Sigmoid colon (tissue), 7 donors: ENCODE results near the gene NEO1. TPM values are rescaled to one million over a fixed set of nuclear protein-coding genes. Genes with fewer than 3 reads are reported as not detected.
"Not testable (repeated sequence)": the region's sequence is repeated elsewhere in the genome, so short reads cannot be mapped to it uniquely, and the experiment has no call there.

ENCODE experiments used
- DNase-seq: peaks from one replicate; pipeline ENCODE4 v3.0.0-alpha.2; 2019
- H3K27ac ChIP-seq, 4 donors: fragments of 200-600 bp; sonication (generic); one replicate each; pipeline ENCODE4 v1.5.1; 2016 to 2019; ENCODE audit warnings: mild to moderate bottlenecking in 1 of 4
- H3K27me3 ChIP-seq, 3 donors: fragments of 200-600 bp; sonication (generic); one replicate each; pipeline ENCODE4 v1.5.1; 2019; ENCODE audit warnings: mild to moderate bottlenecking in 1 of 3
- H3K36me3 ChIP-seq, 4 donors: fragments of 200-600 bp; sonication (generic); one replicate each; pipeline ENCODE4 v1.5.1; 2016 to 2019
- H3K4me1 ChIP-seq, 4 donors: fragments of 200-600 bp; sonication (generic); one replicate each; pipeline ENCODE4 v1.5.1; 2017 to 2019
- H3K4me3 ChIP-seq, 4 donors: fragments of 200-600 bp; sonication (generic); one replicate each; pipeline ENCODE4 v1.5.1; 2017 to 2019; ENCODE audit warnings: mild to moderate bottlenecking in 2 of 4, moderate library complexity in 1 of 4
- H3K9me3 ChIP-seq, 4 donors: fragments of 200-600 bp in 3 of 4; sonication (generic) in 3 of 4; one replicate each; pipeline versions ENCODE4 v1.5.1 to v1.6.1; 2013 to 2019
- CTCF ChIP-seq, 4 experiments: fragments of 450-650 bp in 3 of 4; fragments of 200-600 bp in 1 of 4; IDR thresholded peaks; one replicate each; pipeline ENCODE4 v1.5.1; 2016 to 2019; ENCODE audit warnings: antibody characterized with exemption in 4 of 4, mild to moderate bottlenecking in 3 of 4, moderate library complexity in 2 of 4
- EP300 ChIP-seq, 4 donors: sonication (generic); formaldehyde crosslinking; IDR thresholded peaks; one replicate each; pipeline ENCODE4 v1.6.1; 2017; ENCODE audit warnings: antibody characterized with exemption in 4 of 4
- POLR2A ChIP-seq, 2 donors: fragments of 450-650 bp; IDR thresholded peaks; one replicate each; pipeline ENCODE4 v1.6.1; 2016; ENCODE audit warnings: antibody characterized with exemption in 2 of 2, mild to moderate bottlenecking in 2 of 2, moderate library complexity in 2 of 2
- POLR2AphosphoS5 ChIP-seq, 4 donors: sonication (generic); formaldehyde crosslinking; IDR thresholded peaks; one replicate each; pipeline ENCODE4 v1.6.1; 2017; ENCODE audit warnings: antibody characterized with exemption in 4 of 4
- WGBS, 2 donors: extraction: QIAGEN DNeasy Blood & Tissue Kit; methylation state at CpG; one replicate each; pipeline ENCODE4 v1.1.7; 2013; 5-methylcytosine and 5-hydroxymethylcytosine counted together
- intact Hi-C: fragments of 100-400 bp; cut with DNase I; formaldehyde crosslinking; loops from one replicate; pipeline ENCODE4 v1.15.1; 2023
- polyA plus RNA-seq, 3 donors: library from polyadenylated mRNA; stranded (reverse); fragments of 200-250 nt; gene quantifications; one replicate each; pipeline ENCODE4 v1.2.3, GENCODE V29; 2013
- total RNA-seq, 4 donors: library from RNA; depleted of rRNA; stranded (reverse); fragments of >200 nt; gene quantifications; one replicate each; pipeline ENCODE4 v1.1.0, GENCODE V29; 2016
- donor health status: healthy with polysubstance abuse.
- donor health status: Bipolar disorder and iron deficiency.
- donor health status: healthy.

Gene NEO1
- total and polyA plus RNA-seq, 7 donors: 9.0 to 56.5 (median 26.8) TPM

GRCh38 chr15:73165844-73166243 lies 113.6 kb downstream of the NEO1 start:
- no peaks in the 10 kb centered on the region for H3K27me3 ChIP-seq
- no peak overlapping the region for H3K27ac ChIP-seq
- H3K4me3 ChIP-seq: no peak overlapping the region
- no peak for TF ChIP-seq POLR2A (IDR thresholded peaks at IDR 0.05)
- TF ChIP-seq EP300 (IDR thresholded peaks at IDR 0.05): no peak
- no peak for TF ChIP-seq POLR2AphosphoS5 (IDR thresholded peaks at IDR 0.05)
- TF ChIP-seq CTCF (IDR thresholded peaks at IDR 0.05): no peak
- H3K4me1 ChIP-seq: peaks cover 0 to 19% (median 13%) of the 10 kb centered on the region in 4 donors
- WGBS, 2 donors: 90 to 94% methylated on average over 4 of the region's 4 CpGs
- H3K36me3 ChIP-seq: no peaks in the 10 kb centered on the region
- peaks cover 0 to 3% (median 0%) of the 10 kb centered on the region in 4 donors for H3K9me3 ChIP-seq
- intact Hi-C loops: no loop called here
- no peak for DNase-seq

- H3K27ac ChIP-seq, H3K4me3 ChIP-seq, DNase-seq, intact Hi-C loops, H3K9me3 ChIP-seq, H3K36me3 ChIP-seq, H3K27me3 ChIP-seq: not testable (repeated sequence)
- no CpG with 5 or more reads among the region's 1 CpG for WGBS, 2 donors
- H3K4me1 ChIP-seq: peaks cover 0 to 11% (median 9%) of the 10 kb centered on the region in 4 donors
Measured at GRCh38 chr15:73166711-73167110, 114.4 kb downstream of the NEO1 start.

GRCh38 chr15:73168487-73168886 lies 116.2 kb downstream of the NEO1 start:
- Histone ChIP-seq H3K27ac (no peak overlapping the region), H3K4me1 (no peaks in the 10 kb centered on the region), H3K36me3 (no peaks in the 10 kb centered on the region), H3K4me3 (no peak overlapping the region), H3K27me3 (no peaks in the 10 kb centered on the region), H3K9me3 (peaks cover 0 to 3% (median 0%) of the 10 kb centered on the region in 4 donors)
- TF ChIP-seq EP300 (IDR thresholded peaks at IDR 0.05) (no peak), POLR2AphosphoS5 (IDR thresholded peaks at IDR 0.05) (no peak), POLR2A (IDR thresholded peaks at IDR 0.05) (no peak), CTCF (IDR thresholded peaks at IDR 0.05) (no peak)
- intact Hi-C loops: no loop called here
- WGBS, 2 donors: 97 to 98% methylated on average over 3 of the region's 3 CpGs
- no peak for DNase-seq

- no peak overlapping the region for H3K4me3 ChIP-seq
- no peaks in the 10 kb centered on the region for H3K4me1 ChIP-seq
- no peak overlapping the region for H3K27ac ChIP-seq
- 93 to 96% methylated on average over 9 of the region's 9 CpGs for WGBS, 2 donors
- H3K9me3 ChIP-seq: no peaks in the 10 kb centered on the region
- no peaks in the 10 kb centered on the region for H3K27me3 ChIP-seq
- peaks cover 0 to 4% (median 0%) of the 10 kb centered on the region in 4 donors for H3K36me3 ChIP-seq
- intact Hi-C loops: no loop called here
- TF ChIP-seq POLR2A (IDR thresholded peaks at IDR 0.05): no peak
- TF ChIP-seq CTCF (IDR thresholded peaks at IDR 0.05): no peak
- no peak for TF ChIP-seq EP300 (IDR thresholded peaks at IDR 0.05)
- no peak for TF ChIP-seq POLR2AphosphoS5 (IDR thresholded peaks at IDR 0.05)
- DNase-seq: no peak
Measured at GRCh38 chr15:73171711-73172110, 119.4 kb downstream of the NEO1 start.

- H3K9me3 ChIP-seq: no peaks in the 10 kb centered on the region
- no peaks in the 10 kb centered on the region for H3K27me3 ChIP-seq
- intact Hi-C loops: no loop called here
- TF ChIP-seq CTCF (IDR thresholded peaks at IDR 0.05): no peak
- no peak for TF ChIP-seq EP300 (IDR thresholded peaks at IDR 0.05)
- peaks cover 0 to 11% (median 0%) of the 10 kb centered on the region in 4 donors for H3K36me3 ChIP-seq
- no peak overlapping the region for H3K4me3 ChIP-seq
- no peak for DNase-seq
- H3K4me1 ChIP-seq: no peaks in the 10 kb centered on the region
- no peak overlapping the region for H3K27ac ChIP-seq
Measured at GRCh38 chr15:73172508-73172907, 120.2 kb downstream of the NEO1 start.
